Activated naive CD4-positive, alpha-beta T cell treated with anti-CD3 and anti-CD28 coated beads, Interleukin-2, amount 50 U/mL, for 16 hours (primary cell): ENCODE measurements around the gene ROM1.

Experiments
- DNase-seq: peaks from one replicate; pipeline ENCODE4 v3.0.0-alpha.2; 2020

ROM1 gene

GRCh38 chr11:62588966-62589637 is 24.0 kb upstream of the ROM1 start:
- peak; percentile 38 for DNase-seq

- DNase-seq = peak; percentile 93
Observed at GRCh38 chr11:62591448-62592145, 21.5 kb upstream of the ROM1 start, which contains the start of gene TUT1. Gene TUT1 (minus strand): TSS chr11:62591523. CDS start chr11:62591485, 38 bp downstream.

GRCh38 chr11:62592146-62592815 is 20.8 kb upstream of the ROM1 start:
- no peak for DNase-seq

GRCh38 chr11:62592989-62593421 is 20.1 kb upstream of the ROM1 start:
- no peak for DNase-seq

GRCh38 chr11:62593434-62594044 is 19.5 kb upstream of the ROM1 start:
- peak; percentile 77 for DNase-seq

GRCh38 chr11:62595124-62595523 is 17.9 kb upstream of the ROM1 start:
- DNase-seq = no peak

- DNase-seq = peak; percentile 96
Observed at GRCh38 chr11:62599069-62599696, 13.9 kb upstream of the ROM1 start.

GRCh38 chr11:62599901-62600300 is 13.2 kb upstream of the ROM1 start:
- DNase-seq = no peak

GRCh38 chr11:62600367-62601121 is 12.5 kb upstream of the ROM1 start:
- no peak for DNase-seq

- DNase-seq = peak; percentile 59
Observed at GRCh38 chr11:62601122-62601371, 12.0 kb upstream of the ROM1 start.

GRCh38 chr11:62601372-62602140 is 11.5 kb upstream of the ROM1 start, which contains the start of gene MTA2:
Gene MTA2 (minus strand): TSS chr11:62601865. CDS start chr11:62601450, 415 bp downstream.
- peak; percentile 99 for DNase-seq

- DNase-seq = peak; percentile 34
Observed at GRCh38 chr11:62602141-62603071, 10.7 kb upstream of the ROM1 start.

- DNase-seq = no peak
Observed at GRCh38 chr11:62603072-62603408, 10.0 kb upstream of the ROM1 start.

GRCh38 chr11:62603776-62604299 is 9.2 kb upstream of the ROM1 start:
- DNase-seq = no peak

- no peak for DNase-seq
Observed at GRCh38 chr11:62604460-62605120, 8.5 kb upstream of the ROM1 start.

- DNase-seq = no peak
Observed at GRCh38 chr11:62605467-62605866, 7.6 kb upstream of the ROM1 start.

GRCh38 chr11:62605902-62606301 is 7.2 kb upstream of the ROM1 start:
- DNase-seq = no peak

- DNase-seq = no peak
Observed at GRCh38 chr11:62607714-62608113, 5.3 kb upstream of the ROM1 start.

- no peak for DNase-seq
Observed at GRCh38 chr11:62608776-62609175, 4.3 kb upstream of the ROM1 start.

GRCh38 chr11:62610403-62610802 is 2.7 kb upstream of the ROM1 start:
- DNase-seq = no peak
